Thoracic aorta (tissue), 2 donors: ENCODE data around the gene LPAR3. TPM values are rescaled to one million over a fixed set of nuclear protein-coding genes. Genes with fewer than 3 reads are reported as not detected.
A peak's percentile ranks its signal among the peaks of the same experiment; 100 is the strongest.

Experiments
- ATAC-seq: fragments of 150-250 bp; one replicate; pipeline ENCODE4 v1.8.0; 2017; ENCODE audit warnings: low read depth; ENCODE audit not compliant: insufficient number of reproducible peaks, low FRiP score
- DNase-seq: peaks from one replicate; pipeline ENCODE4 v3.0.0-alpha.2; 2020; ENCODE audit warnings: low spot score
- H3K27ac ChIP-seq, 2 donors: fragments of 200-600 bp; sonication (generic); 1 replicate in 1 of 2; 2 replicates in 1 of 2; pipeline ENCODE4 v1.5.1; 2016; ENCODE audit warnings: mild to moderate bottlenecking in 2 of 2, moderate library complexity in 2 of 2
- H3K27me3 ChIP-seq: fragments of 200-600 bp; sonication (generic); replicated peaks from 2 replicates; pipeline ENCODE4 v1.6.0; 2016; ENCODE audit warnings: mild to moderate bottlenecking; ENCODE audit not compliant: insufficient read depth
- H3K36me3 ChIP-seq: fragments of 200-600 bp; sonication (generic); one replicate; pipeline ENCODE4 v1.5.1; 2016
- H3K4me1 ChIP-seq, 2 donors: fragments of 200-600 bp; sonication (generic); 1 replicate in 1 of 2; 2 replicates in 1 of 2; pipeline versions ENCODE4 v1.5.1 to v1.6.0; 2016; ENCODE audit warnings: low read depth in 2 of 2, mild to moderate bottlenecking in 1 of 2; ENCODE audit not compliant: control insufficient read depth in 1 of 2
- H3K4me3 ChIP-seq: fragments of 200-600 bp; sonication (generic); 2 replicates; pipeline ENCODE4 v1.5.1; 2016; ENCODE audit warnings: mild to moderate bottlenecking
- H3K9me3 ChIP-seq: fragments of 200-600 bp; sonication (generic); 2 replicates; pipeline ENCODE4 v1.5.1; 2016
- CTCF ChIP-seq: fragments of 200-600 bp; sonication (generic); IDR thresholded peaks from one replicate; pipeline ENCODE4 v1.5.1; 2019; ENCODE audit warnings: antibody characterized with exemption
- total RNA-seq, 2 donors: library from RNA; depleted of rRNA; stranded (reverse); fragments of >200 nt; gene quantifications; one replicate each; pipeline versions ENCODE4 v1.1.0 to v1.2.3, GENCODE V29; 2016

LPAR3 gene
- total RNA-seq, 2 donors from 2014 or later, result 1.1 to 2.7 TPM

GRCh38 chr1:84936116-84936810 is 43.3 kb upstream of the LPAR3 start:
- DNase-seq, result no peak
- Histone ChIP-seq H3K4me1 (peaks cover 0 to 7% of the 10 kb centered on the region in 2 donors), H3K27ac (no peak overlapping the region), H3K4me3 (no peak overlapping the region), H3K9me3 (no peaks in the 10 kb centered on the region), H3K36me3 (no peaks in the 10 kb centered on the region), H3K27me3 (no peaks in the 10 kb centered on the region)
- peak; percentile 87 for TF ChIP-seq CTCF
- ATAC-seq, result peak; percentile 18

GRCh38 chr1:84933011-84933611 is 40.1 kb upstream of the LPAR3 start:
- TF ChIP-seq CTCF, result no peak
- H3K36me3 ChIP-seq, result no peaks in the 10 kb centered on the region
- H3K4me1 ChIP-seq, result no peaks in the 10 kb centered on the region
- no peaks in the 10 kb centered on the region for H3K27me3 ChIP-seq
- H3K4me3 ChIP-seq, result no peak overlapping the region
- no peak for ATAC-seq
- H3K27ac ChIP-seq, result no peak overlapping the region
- DNase-seq, result no peak
- H3K9me3 ChIP-seq, result no peaks in the 10 kb centered on the region

- no peak overlapping the region for H3K27ac ChIP-seq
- no peak for ATAC-seq
- H3K36me3 ChIP-seq, result no peaks in the 10 kb centered on the region
- H3K27me3 ChIP-seq, result no peaks in the 10 kb centered on the region
- no peaks in the 10 kb centered on the region for H3K9me3 ChIP-seq
- H3K4me1 ChIP-seq, result no peaks in the 10 kb centered on the region
- no peak for DNase-seq
- TF ChIP-seq CTCF, result no peak
- no peak overlapping the region for H3K4me3 ChIP-seq
These were observed 37.8 kb upstream of the LPAR3 start for GRCh38 chr1:84930831-84931230.

- no peak overlapping the region for H3K4me3 ChIP-seq
- H3K36me3 ChIP-seq, result no peaks in the 10 kb centered on the region
- H3K27me3 ChIP-seq, result no peaks in the 10 kb centered on the region
- H3K27ac ChIP-seq, result no peak overlapping the region
- no peak for TF ChIP-seq CTCF
- ATAC-seq, result no peak
- H3K4me1 ChIP-seq, result no peaks in the 10 kb centered on the region
- H3K9me3 ChIP-seq, result no peaks in the 10 kb centered on the region
- DNase-seq, result no peak
These were observed 37.3 kb upstream of the LPAR3 start for GRCh38 chr1:84930329-84930728.

GRCh38 chr1:84929581-84929980 is 36.6 kb upstream of the LPAR3 start:
- no peak for TF ChIP-seq CTCF
- Histone ChIP-seq H3K36me3 (no peaks in the 10 kb centered on the region), H3K9me3 (no peaks in the 10 kb centered on the region), H3K27ac (no peak overlapping the region), H3K27me3 (no peaks in the 10 kb centered on the region), H3K4me1 (no peaks in the 10 kb centered on the region), H3K4me3 (no peak overlapping the region)
- ATAC-seq, result no peak
- no peak for DNase-seq
